ENCODE measurements around the gene ASCC2.

ASCC2 gene

DNA sequence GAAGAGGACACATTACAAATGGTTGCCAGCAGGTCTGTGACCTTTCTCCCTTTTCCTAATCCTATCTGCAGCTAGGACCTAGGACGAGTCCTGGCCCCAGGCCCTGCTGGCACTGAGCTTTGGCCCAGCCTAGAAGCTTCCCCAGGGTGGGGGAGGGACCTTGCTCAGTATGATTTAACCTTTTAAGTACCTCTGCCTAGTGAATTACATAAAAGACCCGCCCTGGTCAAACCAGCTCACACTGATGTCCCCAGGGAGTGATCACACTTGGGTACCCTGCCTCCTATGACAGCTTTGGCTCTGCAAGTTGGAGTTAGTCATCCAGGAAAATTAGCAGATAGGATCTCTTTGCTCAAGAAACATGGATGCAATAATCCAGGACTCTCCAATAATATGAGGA is 21.9 kb downstream of the ASCC2 start:
- DNase-seq: no peak

DNA sequence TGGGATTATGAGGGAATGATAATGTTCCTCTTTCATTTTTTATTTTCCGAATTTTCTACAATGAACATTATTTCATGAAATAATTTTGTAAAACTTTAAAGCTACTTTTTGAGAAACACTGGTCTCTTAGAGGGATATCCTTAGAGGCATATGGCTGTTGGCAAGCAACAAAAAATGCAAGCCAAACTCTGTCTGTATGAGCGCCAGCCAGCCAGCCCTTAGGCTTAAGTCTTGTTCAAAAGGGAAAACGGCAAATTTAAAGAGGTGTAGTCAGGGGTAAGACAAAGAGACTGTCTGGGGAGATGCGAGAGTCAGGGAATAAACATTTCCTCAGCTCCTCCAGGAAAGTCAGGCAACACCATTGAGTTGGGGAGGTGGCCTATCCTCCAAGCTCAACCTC is 22.5 kb downstream of the ASCC2 start:
- no peak for DNase-seq

DNA sequence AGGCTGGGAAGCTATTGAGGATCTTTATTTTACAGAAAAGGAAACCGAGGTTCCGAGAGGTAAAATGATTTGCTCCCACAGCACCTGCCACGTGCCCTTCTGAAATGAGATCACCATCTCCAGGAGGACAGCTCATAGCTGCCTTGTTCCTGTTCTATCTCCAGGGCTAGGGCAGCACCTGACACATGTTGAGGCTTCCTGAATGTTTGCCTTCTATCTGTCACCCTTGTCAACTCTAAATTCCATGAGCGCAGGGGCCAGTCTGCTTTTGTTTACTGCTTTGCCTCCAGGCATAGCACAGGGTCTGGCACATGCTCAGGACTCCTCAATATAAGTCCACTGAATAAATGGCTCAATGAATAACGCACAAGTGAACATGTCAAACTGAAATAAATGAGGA is 24.1 kb downstream of the ASCC2 start:
- DNase-seq: no peak

DNA sequence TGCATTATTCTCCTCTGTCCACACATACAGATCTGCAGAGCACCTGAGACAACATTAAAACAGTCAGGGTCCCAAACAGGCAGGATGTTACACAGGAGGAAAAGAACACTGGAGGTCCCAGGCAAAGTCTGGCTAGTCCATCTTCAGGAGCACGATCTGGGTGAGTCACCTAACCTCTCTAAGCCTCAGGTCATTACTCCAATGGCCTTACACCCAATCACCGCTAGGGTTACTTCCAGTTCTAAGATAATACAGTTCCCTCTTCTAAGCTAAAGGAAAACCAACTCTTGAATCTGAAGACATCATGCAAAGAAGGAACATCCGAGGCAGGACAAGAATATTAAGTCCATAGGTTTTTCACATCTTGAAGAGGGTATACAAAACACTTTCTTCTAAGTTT is 24.5 kb downstream of the ASCC2 start:
- DNase-seq: no peak

DNA sequence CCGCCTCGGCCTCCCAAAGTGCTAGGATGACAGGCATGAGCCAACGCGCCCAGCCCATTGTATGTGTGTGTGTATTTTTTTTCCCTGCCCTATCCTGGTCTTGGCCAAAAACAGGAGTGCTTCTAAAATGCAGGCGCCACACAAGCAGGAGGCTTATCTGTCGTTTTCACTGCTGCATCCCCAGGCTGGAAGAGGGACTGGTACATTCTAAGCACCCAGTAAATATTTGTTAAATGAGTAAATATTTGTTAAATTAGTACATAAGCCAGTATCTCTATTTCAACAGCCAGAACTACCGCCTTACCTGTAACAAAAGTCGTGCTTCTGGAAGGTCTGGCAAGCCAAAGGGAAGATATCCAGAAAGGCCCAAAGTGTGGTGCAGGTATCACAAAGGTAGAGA is 24.9 kb downstream of the ASCC2 start:
- DNase-seq: no peak

GRCh38 chr22:29811377-29811776 is 26.7 kb downstream of the ASCC2 start:
- no peak for DNase-seq

GRCh38 chr22:29810216-29810615 is 27.9 kb downstream of the ASCC2 start:
- DNase-seq: no peak

GRCh38 chr22:29806196-29806595 is 31.9 kb downstream of the ASCC2 start:
- no peak for DNase-seq

- no peak for DNase-seq
Observed at GRCh38 chr22:29804985-29805384, 33.1 kb downstream of the ASCC2 start.

DNA sequence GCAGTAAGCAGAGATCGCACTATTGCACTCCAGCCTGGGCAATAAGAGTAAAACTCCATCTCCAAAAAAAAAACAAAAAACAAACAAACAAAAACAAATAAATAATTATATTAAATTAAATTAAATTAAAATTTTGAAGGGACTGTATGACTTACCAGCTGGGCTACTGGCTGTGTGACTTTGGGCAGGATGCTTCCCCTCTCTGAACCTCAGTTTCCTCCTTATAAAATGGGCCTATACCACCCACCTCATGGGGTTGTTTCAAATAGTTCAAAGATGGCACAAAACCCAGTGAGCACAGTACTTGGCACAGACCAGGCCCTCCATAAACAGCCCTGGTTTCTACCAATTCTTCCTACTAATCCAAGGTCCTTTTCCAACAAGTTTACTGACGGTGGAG is 34.9 kb downstream of the ASCC2 start:
- DNase-seq: no peak

DNA sequence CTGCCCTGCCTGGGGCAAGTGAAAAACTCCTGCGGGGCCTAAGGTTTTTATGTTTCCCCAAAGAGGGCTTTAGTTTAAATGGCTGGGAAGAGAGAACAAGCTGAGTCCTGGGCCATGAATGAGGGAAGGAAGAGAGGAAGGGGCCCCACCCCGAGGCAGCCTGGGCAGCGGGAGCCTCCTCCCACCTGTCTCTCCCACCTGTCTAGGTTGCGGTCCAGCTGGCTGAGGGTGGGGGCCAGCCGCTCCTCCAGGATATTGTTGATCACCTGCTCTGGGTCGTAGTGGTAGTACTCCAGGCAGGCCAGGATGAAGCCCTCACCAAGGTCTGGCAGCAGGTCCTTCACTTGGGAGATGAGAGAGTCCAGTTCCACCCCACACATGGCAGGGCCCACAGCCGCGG is 36.3 kb downstream of the ASCC2 start:
- DNase-seq: no peak

GRCh38 chr22:29801153-29801552 is 36.9 kb downstream of the ASCC2 start:
- DNase-seq: no peak

GRCh38 chr22:29799217-29799680 is 38.8 kb downstream of the ASCC2 start:
- peak; percentile 88 for DNase-seq

- DNase-seq: no peak
Observed at GRCh38 chr22:29798801-29799200, 39.3 kb downstream of the ASCC2 start.

GRCh38 chr22:29798318-29798717 is 39.8 kb downstream of the ASCC2 start:
- peak; percentile 80 for DNase-seq

DNA sequence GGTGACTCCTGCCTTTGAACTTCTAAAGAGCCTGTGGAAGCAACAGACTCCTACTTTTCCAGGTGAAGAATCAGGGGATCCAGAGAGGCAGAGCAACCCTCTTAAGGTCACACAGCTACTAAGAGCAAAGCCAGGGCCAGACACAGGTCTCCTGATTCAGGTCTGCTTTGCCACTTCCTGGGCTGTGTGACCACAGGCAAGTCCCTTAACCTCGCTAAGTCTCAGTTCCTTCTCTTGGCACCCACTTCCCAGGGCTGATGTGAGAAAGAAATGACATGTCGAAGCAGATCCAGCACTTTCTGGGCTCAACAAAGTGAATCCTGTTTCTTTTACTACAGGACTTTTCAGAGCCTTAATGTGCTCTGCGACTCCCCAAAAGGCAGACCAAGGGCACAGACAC is 40.7 kb downstream of the ASCC2 start:
- no peak for DNase-seq

DNA sequence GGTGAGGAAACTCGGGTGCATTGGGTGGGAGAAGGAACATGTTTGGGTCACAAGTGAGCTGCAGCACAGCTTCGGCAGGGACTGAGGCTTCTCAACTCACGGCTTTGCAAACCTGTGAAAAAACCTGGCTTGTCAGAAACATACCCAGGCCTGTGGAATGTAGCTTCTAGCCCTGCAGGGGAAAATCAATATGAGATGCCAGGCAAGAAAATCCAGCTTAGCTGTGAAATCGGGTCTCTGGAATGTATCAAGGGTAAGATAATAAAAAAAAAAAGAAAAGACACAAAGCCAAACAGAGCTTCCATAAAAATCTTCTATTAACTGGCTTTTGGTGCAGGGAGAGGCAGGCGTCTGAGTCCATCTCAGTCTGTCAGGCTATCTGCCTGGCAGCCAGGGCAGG is 42.4 kb downstream of the ASCC2 start:
- no peak for DNase-seq

DNA sequence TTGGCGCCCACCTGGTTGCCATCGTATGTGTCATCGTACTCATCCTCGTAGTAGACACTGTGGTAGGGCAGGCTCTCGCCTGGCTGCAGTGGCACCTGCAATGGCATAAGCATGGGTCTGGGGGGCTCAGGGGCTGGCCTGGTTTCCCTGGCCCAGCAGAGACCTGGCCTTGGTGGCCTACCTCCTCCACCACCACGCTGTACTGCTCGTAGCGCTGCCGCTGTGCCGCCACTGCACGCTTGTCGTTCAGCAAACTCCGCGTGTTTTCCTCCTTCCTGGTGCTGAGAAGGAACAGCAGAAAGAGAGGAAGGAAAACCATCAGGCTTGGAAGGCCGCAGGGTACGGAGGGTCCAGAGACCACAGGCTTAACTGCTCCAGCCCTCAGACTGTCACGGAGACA is 44.7 kb downstream of the ASCC2 start:
- no peak for DNase-seq

DNA sequence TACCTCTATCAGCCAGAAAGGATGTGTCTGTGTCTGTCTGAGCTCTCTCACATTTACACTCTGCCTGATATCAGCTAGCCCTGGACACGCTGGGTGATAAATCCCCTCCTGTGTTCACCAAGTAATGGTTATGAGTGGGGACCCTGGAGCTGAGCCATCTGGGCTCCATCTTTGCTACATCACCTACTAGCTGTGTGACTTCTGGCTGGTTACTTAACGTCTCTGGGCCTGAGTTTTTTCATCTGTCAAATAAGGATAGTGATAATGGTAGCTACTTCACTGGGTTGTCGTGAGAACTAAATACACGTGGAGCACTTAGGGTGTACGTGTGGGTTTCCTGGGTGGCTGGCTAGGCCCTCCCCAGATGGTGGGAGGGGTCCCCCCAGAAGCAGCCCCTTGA is 48.0 kb downstream of the ASCC2 start:
- no peak for DNase-seq

DNA sequence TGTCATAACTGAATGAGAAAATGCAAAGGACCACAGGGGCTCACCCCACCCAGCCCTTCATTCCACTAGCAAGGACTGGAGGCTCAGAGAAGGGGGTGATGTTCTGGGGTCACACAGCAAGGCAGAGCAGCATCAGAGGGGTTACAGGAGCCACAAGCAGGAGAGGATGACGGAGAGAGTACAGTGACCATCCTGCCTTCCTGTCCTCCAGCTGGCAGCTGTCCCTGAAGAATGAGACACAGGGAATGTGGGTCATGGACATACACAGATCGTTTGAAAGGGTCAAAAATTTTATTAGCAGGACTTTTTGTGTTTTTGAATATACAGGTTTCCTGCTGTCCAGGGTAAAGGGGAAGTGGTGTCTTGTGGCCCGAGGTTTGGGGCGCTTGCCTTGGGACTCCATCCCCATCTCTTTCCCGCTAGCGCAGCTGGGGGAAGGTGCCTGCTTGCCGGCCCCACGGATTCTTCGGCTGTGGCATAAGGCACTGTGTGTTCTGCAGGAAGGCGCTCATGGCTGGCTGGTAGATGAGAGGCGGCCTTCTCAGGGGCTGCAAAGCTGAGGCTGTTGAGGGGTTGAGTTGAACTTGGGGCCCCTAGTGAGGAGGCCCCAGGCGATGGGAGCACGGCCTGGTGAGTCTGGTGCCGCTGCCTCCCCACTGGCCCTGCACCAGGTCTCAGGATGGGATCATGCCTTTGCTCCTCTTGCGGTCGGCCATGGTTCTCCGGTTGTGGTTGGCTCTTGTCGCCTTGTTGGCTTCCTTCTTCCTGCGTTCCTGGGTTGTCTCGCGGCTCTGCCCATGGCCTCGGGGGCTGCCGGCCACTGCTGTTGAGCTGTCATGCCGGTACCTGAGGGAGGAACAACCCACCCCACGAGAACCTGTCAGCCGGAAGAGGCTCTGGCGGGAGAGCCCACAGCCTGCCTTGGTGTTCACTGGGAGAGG is 49.5 kb downstream of the ASCC2 start:
- peak; percentile 27 for DNase-seq

- DNase-seq: no peak
Observed at GRCh38 chr22:29787371-29787980, 50.6 kb downstream of the ASCC2 start.

- DNase-seq: no peak
Observed at GRCh38 chr22:29786031-29786430, 52.0 kb downstream of the ASCC2 start.

DNA sequence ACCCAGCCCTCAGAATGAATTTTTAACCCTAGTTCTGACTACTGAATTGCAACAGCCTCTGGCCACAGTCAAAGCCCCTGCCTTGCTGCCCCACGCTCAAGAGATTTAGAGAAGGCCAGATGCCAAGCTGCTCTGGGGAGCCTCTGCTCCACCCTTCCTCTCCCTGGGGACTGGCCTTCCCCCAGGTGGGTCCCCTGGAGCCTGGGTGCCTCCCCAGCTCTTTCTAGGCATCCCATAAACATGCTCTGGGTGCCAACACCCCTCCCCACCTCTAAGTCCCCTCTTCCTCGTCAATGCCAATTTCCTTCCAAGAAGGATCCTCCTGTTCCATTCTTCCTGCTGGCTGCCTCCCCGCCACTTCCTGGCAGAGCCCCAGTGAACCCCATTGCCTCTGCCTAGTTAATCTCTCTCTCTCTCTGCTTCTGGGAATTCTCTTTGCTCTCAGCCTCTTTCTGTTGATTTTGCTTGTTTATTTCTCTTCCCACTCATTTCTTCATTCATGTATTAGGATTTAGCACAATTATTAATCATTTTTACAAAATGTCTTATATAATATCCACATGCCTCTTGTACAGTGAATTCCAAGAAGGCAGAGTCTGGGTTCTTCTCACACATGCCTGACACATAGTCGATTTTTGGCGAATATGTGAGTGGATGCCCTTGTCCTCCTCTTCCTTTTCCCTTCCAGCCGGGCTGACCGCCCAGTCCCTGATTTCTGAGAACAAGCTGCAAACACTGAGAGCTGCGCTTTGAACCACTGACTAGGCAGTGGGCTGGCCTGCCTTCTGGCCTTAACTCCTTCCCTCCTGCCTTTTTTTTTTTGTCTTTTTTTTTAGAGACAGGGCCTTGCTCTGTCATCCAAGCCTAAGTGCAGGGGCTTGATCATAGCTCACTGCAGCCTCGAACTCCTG is 53.4 kb downstream of the ASCC2 start:
- DNase-seq: no peak

All from hematopoietic multipotent progenitor cell treated with erythropoietin and hydrocortisone succinate and interleukin-3 and kit ligand, for 4 days (in vitro differentiated cells).